Epithelial cell of proximal tubule (primary cell): ENCODE data around the gene SLAIN1. TPM values are rescaled to one million over a fixed set of nuclear protein-coding genes. Genes with fewer than 3 reads are reported as not detected.

Experiments
- DNase-seq: peaks from one replicate; pipeline ENCODE4 v3.0.0-alpha.2; 2011; ENCODE audit warnings: low read depth
- H3K4me3 ChIP-seq: 2 replicates; pipeline ENCODE4 v1.5.1; 2011; ENCODE audit warnings: low read depth, mild to moderate bottlenecking, low read length
- CTCF ChIP-seq: conservative IDR thresholded peaks from 2 replicates; pipeline ENCODE4 v1.5.1; 2012; ENCODE audit warnings: low read depth, mild to moderate bottlenecking, low read length
- total RNA-seq: library from RNA; depleted of rRNA; stranded (reverse); fragments of >200 nt; gene quantifications from 2 replicates; pipeline ENCODE4 v1.2.3, GENCODE V29; 2015

The SLAIN1 gene
- total RNA-seq, 1 donor from 2014 or later, result 16.8 TPM

- no peak for DNase-seq
- TF ChIP-seq CTCF, result no peak
- H3K4me3 ChIP-seq, result peak overlapping the region; percentile 80
Measured at GRCh38 chr13:77696879-77697216, 639 bp upstream of the SLAIN1 start.

GRCh38 chr13:77698201-77699058 is 943 bp downstream of the SLAIN1 start:
- no peak for DNase-seq
- TF ChIP-seq CTCF, result no peak
- peak overlapping the region; percentile 80 for H3K4me3 ChIP-seq

GRCh38 chr13:77699059-77699680 is 1.7 kb downstream of the SLAIN1 start:
- TF ChIP-seq CTCF, result no peak
- peak overlapping the region; percentile 80 for H3K4me3 ChIP-seq
- no peak for DNase-seq

GRCh38 chr13:77701305-77701704 is 3.8 kb downstream of the SLAIN1 start:
- no peak overlapping the region for H3K4me3 ChIP-seq
- DNase-seq, result no peak
- TF ChIP-seq CTCF, result no peak

GRCh38 chr13:77702366-77702765 is 4.9 kb downstream of the SLAIN1 start:
- TF ChIP-seq CTCF, result no peak
- DNase-seq, result no peak
- H3K4me3 ChIP-seq, result no peak overlapping the region

GRCh38 chr13:77703408-77703807 is 5.9 kb downstream of the SLAIN1 start:
- no peak for TF ChIP-seq CTCF
- DNase-seq, result no peak
- H3K4me3 ChIP-seq, result no peak overlapping the region

- no peak for TF ChIP-seq CTCF
- no peak for DNase-seq
- H3K4me3 ChIP-seq, result no peak overlapping the region
Measured at GRCh38 chr13:77714119-77714755, 16.8 kb downstream of the SLAIN1 start.
